Activated T-helper 1 cell treated with Interleukin-2 at 50 U/mL for 16 hours (primary cell): Measurements from ENCODE around the gene RHOD.

Source experiments
- DNase-seq: peaks from one replicate; pipeline ENCODE4 v3.0.0-alpha.2; 2020; ENCODE audit warnings: low read depth

Gene RHOD

DNA sequence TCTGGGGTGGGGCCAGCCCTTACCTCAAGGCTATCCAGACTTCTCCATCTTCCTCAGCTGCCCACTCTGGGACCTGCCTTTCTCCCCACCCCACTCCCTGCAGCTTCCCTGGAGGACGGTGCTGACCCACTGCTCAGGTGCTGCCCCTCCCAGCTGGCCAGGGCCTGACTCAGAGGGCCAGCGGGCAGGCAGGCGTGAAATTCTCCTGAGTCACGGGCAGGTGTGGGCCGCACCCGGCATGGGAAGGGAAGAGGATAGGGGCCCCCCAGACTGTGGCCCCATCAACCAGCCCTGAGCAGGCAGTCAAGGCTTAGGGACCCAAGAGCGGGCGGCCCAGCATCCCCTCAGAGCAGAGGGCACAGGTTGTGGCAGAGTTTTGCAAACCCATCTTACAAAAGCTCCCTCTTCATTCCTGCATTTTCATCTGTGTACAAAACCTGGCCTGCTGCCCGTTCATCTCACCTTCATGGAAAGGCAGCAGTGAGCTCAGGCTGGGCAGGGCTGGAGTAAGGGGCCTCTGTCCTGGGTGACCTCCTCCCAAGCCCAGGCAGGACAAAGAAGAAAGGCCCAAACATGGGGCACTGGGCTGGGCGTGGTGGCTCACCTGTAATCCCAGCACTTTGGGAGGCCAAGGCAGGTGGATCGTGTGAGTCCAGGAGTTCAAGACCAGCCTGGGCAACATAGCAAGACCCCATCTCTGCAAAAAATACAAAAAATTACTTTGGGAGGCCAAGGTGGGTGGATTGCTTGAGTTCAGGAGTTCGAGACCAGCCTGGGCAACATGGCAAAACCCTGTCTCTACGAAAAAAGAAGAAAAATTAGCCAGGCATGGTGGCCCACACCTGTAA, 6.1 kb downstream of the RHOD start:
- DNase-seq: no peak

GRCh38 chr11:67066333-67066709, 9.7 kb downstream of the RHOD start:
- no peak for DNase-seq

DNA sequence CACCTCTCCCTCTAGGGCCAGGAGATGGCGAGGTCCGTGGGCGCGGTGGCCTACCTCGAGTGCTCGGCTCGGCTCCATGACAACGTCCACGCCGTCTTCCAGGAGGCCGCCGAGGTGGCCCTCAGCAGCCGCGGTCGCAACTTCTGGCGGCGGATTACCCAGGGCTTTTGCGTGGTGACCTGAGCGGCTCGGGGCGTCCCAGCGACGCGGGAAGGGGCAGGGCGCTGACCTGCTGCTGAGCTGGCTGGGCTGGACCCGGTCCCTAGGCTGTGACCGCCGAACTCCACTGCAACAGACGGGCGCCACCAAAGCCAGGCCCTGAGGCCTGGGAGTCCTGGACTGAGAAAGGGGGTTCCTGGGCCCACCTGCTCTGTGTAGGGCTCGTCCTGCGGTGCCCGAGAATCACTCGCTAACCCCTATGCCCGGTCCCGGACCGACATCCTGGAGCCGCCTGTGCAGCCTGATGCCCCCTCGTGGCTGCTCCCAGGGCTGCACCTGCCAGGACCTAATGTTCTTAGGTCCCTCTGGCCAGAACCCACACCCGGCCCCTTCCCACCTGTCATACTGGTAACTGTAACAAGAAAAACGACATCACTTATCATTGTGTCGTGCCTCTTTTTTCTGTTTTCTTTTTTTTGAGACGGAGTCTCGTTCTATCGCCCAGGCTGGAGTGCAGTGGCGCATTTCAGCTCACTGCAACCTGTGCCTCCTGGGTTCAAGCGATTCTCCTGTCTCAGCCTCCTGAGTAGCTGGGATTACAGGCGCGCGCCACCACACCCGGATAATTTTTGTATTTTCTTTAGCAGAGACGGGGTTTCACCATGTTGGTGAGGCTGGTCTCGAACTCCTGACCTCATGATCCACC, 15.0 kb downstream of the RHOD start:
- peak; percentile 52 for DNase-seq

GRCh38 chr11:67072295-67072694, 15.6 kb downstream of the RHOD start:
- no peak for DNase-seq

DNA sequence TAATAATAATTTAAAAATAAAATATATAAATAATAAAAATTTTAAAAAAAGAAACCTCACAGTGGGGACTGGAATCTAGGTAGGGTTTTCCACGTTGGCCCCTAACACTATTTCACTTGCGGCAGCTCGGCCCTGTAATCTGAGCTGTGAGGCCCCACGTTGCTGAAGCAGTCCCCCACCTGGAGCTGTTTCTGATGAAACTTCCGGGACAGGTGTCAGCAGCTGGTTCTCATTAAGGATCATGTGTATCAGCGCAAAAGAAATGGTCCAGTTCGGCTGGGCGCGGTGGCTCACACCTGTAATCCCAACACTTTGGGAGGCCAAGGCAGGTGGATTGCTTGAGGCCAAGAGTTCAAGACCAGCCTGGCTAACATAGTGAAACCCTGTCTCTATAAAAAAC, 17.3 kb downstream of the RHOD start:
- no peak for DNase-seq

DNA sequence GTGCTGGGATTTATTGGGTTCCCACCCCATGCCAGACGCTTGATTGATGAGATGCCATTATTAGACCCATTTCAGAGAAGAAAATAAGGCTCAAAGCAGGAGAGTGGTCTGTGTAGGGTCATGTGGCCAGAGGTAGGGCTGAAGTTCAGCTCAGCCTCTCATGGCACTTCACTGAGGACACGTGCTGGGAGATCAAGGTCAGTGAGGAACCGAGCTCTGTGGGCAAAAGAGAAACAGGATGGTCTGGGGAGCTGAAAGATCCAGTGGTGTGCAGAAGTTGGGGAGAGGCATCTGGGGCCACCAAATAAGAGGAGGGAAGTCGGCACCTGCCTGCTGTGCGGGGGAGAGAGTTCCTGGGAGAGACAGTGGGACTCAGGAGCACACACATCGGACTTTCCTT, 19.6 kb downstream of the RHOD start:
- DNase-seq: no peak

GRCh38 chr11:67079065-67079705, 22.5 kb downstream of the RHOD start:
- DNase-seq: no peak

GRCh38 chr11:67082071-67082791, 25.6 kb downstream of the RHOD start:
- no peak for DNase-seq

GRCh38 chr11:67083786-67084366, 27.2 kb downstream of the RHOD start:
- no peak for DNase-seq

- no peak for DNase-seq
Observed at GRCh38 chr11:67085617-67086016, 29.0 kb downstream of the RHOD start.

- DNase-seq: no peak
Observed at GRCh38 chr11:67090717-67091116, 34.1 kb downstream of the RHOD start.

DNA sequence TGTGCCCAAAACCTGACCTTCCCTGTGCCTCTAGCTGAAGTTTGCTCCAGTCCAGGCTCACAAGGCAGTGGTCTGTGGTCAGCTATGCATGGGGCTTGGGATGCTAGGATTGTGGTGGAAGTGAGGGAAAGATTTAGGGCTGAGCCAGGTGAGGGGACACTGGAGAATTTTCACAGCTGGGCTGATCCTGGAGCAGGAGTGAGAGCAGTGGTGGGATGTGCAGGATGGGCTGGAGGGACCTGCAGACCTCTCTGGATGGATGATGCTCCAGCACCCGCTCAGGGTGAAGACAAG, 38.5 kb downstream of the RHOD start:
- DNase-seq: no peak

GRCh38 chr11:67098799-67099429, 42.3 kb downstream of the RHOD start:
- DNase-seq: no peak

GRCh38 chr11:67099831-67100324, 43.2 kb downstream of the RHOD start:
- DNase-seq: no peak

- no peak for DNase-seq
Observed at GRCh38 chr11:67102664-67103063, 46.0 kb downstream of the RHOD start.

- DNase-seq: no peak
Observed at GRCh38 chr11:67105964-67106363, 49.3 kb downstream of the RHOD start.

DNA sequence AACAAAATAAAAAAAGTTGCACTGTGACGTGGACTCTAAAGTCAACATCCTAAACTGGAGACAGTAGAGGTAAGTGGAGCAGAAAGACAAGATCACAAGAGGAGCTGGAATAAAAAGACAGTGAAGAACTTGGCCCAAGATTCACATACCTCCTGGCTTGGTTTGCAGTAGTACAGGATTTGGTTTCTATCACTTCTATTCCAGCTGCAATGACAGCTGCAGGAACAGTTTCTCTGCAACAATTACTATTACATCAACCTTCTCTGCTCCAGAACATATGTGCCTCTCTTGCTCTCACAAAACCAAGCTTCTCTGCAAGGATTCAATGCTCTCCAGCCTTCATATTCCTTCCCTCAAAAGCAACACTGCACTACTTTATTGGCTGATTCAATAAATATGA, 54.6 kb downstream of the RHOD start:
- no peak for DNase-seq

DNA sequence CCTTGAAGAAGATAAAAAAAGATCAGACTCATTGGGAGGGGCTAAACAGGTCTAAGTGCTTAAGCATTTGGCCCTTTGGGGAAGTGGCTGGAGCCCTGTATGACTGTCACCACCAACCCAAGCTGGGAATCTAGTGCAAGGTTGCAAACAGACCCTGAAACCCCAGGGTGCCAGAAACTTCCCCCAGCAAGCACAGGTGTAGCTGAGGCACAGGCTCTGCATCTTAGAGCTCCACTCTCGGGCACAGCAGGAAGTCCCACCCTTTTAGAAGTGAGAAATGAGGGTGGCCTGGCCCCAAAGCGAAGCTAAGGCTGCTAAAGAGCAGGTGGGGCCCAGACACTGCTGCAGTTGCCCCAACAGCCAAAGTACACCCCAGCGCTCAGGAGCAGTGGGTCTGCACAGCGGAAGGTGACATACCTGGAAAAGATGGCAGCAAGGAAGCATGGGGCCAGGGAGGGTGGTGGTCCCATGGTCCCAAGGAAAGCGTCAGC, 56.6 kb downstream of the RHOD start:
- DNase-seq: no peak

- DNase-seq: no peak
Observed at GRCh38 chr11:67114275-67114896, 57.7 kb downstream of the RHOD start.

GRCh38 chr11:67116758-67117105, 60.1 kb downstream of the RHOD start:
- DNase-seq: no peak

- DNase-seq: no peak
Observed at GRCh38 chr11:67117176-67117575, 60.5 kb downstream of the RHOD start.
